Stomach (tissue), 9 donors: ENCODE results near the gene CACNA1I. TPM values are rescaled to one million over a fixed set of nuclear protein-coding genes. Genes with fewer than 3 reads are reported as not detected.

Source experiments
- DNase-seq, 2 donors: peaks; one replicate each; pipeline versions ENCODE4 v3.0.0 to v3.0.0-alpha.2; 2013 to 2019
- H3K27ac ChIP-seq, 5 donors: fragments of 200-600 bp in 4 of 5; sonication (generic) in 4 of 5; one replicate each; pipeline ENCODE4 v1.5.1; 2013 to 2019; ENCODE audit warnings: mild to moderate bottlenecking in 1 of 5, moderate library complexity in 1 of 5
- H3K27me3 ChIP-seq, 3 donors: fragments of 200-600 bp; sonication (generic); one replicate each; pipeline ENCODE4 v1.5.1; 2017 to 2019; ENCODE audit warnings: mixed run types in 1 of 3
- H3K36me3 ChIP-seq, 4 donors: fragments of 200-600 bp; sonication (generic); 1 replicate in 3 of 4; 2 replicates in 1 of 4; pipeline ENCODE4 v1.5.1; 2016 to 2019
- H3K4me1 ChIP-seq, 4 donors: fragments of 200-600 bp; sonication (generic); one replicate each; pipeline ENCODE4 v1.5.1; 2016 to 2019
- H3K4me3 ChIP-seq, 4 donors: fragments of 200-600 bp; sonication (generic) in 3 of 4; one replicate each; pipeline ENCODE4 v1.5.1; 2016 to 2019; ENCODE audit warnings: mild to moderate bottlenecking in 1 of 4
- H3K9me3 ChIP-seq, 4 donors: fragments of 200-600 bp; sonication (generic); one replicate each; pipeline ENCODE4 v1.5.1; 2016 to 2019
- CTCF ChIP-seq, 7 experiments: fragments of 450-650 bp in 4 of 7; fragments of 200-600 bp in 3 of 7; sonication (generic) in 3 of 7; IDR thresholded peaks; one replicate each; pipeline ENCODE4 v1.5.1; 2016 to 2019; ENCODE audit warnings: antibody characterized with exemption in 7 of 7, control low read depth in 2 of 7, mild to moderate bottlenecking in 1 of 7
- EP300 ChIP-seq: sonication (generic); formaldehyde crosslinking; IDR thresholded peaks from one replicate; pipeline ENCODE4 v1.6.1; 2017; ENCODE audit warnings: antibody characterized with exemption
- POLR2A ChIP-seq, 4 donors: fragments of 450-650 bp; IDR thresholded peaks; one replicate each; pipeline ENCODE4 v1.6.1; 2016; ENCODE audit warnings: antibody characterized with exemption in 4 of 4, control low read depth in 2 of 4, mild to moderate bottlenecking in 1 of 4, moderate library complexity in 1 of 4
- POLR2AphosphoS5 ChIP-seq, 3 donors: sonication (generic); formaldehyde crosslinking; IDR thresholded peaks; one replicate each; pipeline ENCODE4 v1.6.1; 2016; ENCODE audit warnings: antibody characterized with exemption in 3 of 3
- WGBS, 5 donors: extraction: QIAGEN DNeasy Blood & Tissue Kit in 3 of 5; methylation state at CpG; one replicate each; pipeline versions ENCODE4 v1.1.5 to v1.1.7; 2013 to 2018; 5-methylcytosine and 5-hydroxymethylcytosine counted together
- intact Hi-C: fragments of 100-400 bp; cut with DNase I; formaldehyde crosslinking; loops from one replicate; pipeline ENCODE4 v1.15.1; 2023; ENCODE audit warnings: low total_unique reads
- polyA plus RNA-seq, 3 donors: library from polyadenylated mRNA; stranded (reverse); fragments of 200-250 nt; gene quantifications; one replicate each; pipeline ENCODE4 v1.2.3, GENCODE V29; 2013
- total RNA-seq, 5 donors: library from RNA; depleted of rRNA; stranded (reverse); fragments of >200 nt; gene quantifications; one replicate each; pipeline versions ENCODE4 v1.1.0 to v1.2.3, GENCODE V29; 2014 to 2016
- donor health status: healthy with polysubstance abuse.
- donor health status: Bipolar disorder and iron deficiency.
- donor health status: healthy.

Gene CACNA1I
- total and polyA plus RNA-seq, 8 donors, result 0.06 to 4.0 (median 0.22) TPM; not detected in 2

- H3K36me3 ChIP-seq, result no peaks in the 10 kb centered on the region
- peaks cover 20 to 89% (median 48%) of the 10 kb centered on the region in 3 donors for H3K27me3 ChIP-seq
- 40 to 66% (median 62%) methylated on average over 10 of the region's 10 CpGs for WGBS, 5 donors
- DNase-seq, result no peak
- TF ChIP-seq POLR2AphosphoS5 (IDR thresholded peaks at IDR 0.05) (peak in 1 of 3 donors; percentile 3), EP300 (no peak)
- intact Hi-C loops, result no loop called here
- H3K4me1 ChIP-seq, result peaks cover 12 to 20% (median 15%) of the 10 kb centered on the region in 4 donors
- H3K9me3 ChIP-seq, result no peaks in the 10 kb centered on the region
- no peak overlapping the region for H3K27ac ChIP-seq
- H3K4me3 ChIP-seq, result peak overlapping the region in 2 of 4 donors; percentile 5 to 13
Measured at GRCh38 chr22:39658367-39658766, 87.8 kb downstream of the CACNA1I start.

- WGBS, 5 donors, result 85 to 94% (median 89%) methylated on average over 15 to 18 of the region's 18 CpGs
- Histone ChIP-seq H3K27ac (no peak overlapping the region), H3K4me3 (peak overlapping the region in 2 of 4 donors; percentile 5 to 13), H3K4me1 (peaks cover 18 to 25% (median 20%) of the 10 kb centered on the region in 4 donors), H3K9me3 (no peaks in the 10 kb centered on the region), H3K36me3 (no peaks in the 10 kb centered on the region), H3K27me3 (peaks cover 20 to 95% (median 54%) of the 10 kb centered on the region in 3 donors)
- DNase-seq, result no peak
- TF ChIP-seq POLR2AphosphoS5 (IDR thresholded peaks at IDR 0.05) (no peak), EP300 (no peak)
- intact Hi-C loops, result no loop called here
Measured at GRCh38 chr22:39658806-39659463, 88.4 kb downstream of the CACNA1I start.

GRCh38 chr22:39661501-39661841, 90.9 kb downstream of the CACNA1I start:
- Histone ChIP-seq H3K4me3 (peak overlapping the region in 1 of 4 donors; percentile 32), H3K4me1 (peaks cover 25 to 34% (median 29%) of the 10 kb centered on the region in 4 donors), H3K27ac (no peak overlapping the region), H3K36me3 (no peaks in the 10 kb centered on the region), H3K27me3 (peaks cover 20 to 99% (median 60%) of the 10 kb centered on the region in 3 donors), H3K9me3 (no peaks in the 10 kb centered on the region)
- intact Hi-C loops, result no loop called here
- no peak for DNase-seq
- WGBS, 5 donors, result 38 to 70% (median 50%) methylated on average over 1 of the region's 1 CpG
- TF ChIP-seq POLR2AphosphoS5 (IDR thresholded peaks at IDR 0.05) (no peak), EP300 (no peak), POLR2A (IDR thresholded peaks at IDR 0.05) (no peak), CTCF (IDR thresholded peaks at IDR 0.05) (no peak)

GRCh38 chr22:39661842-39662685, 91.5 kb downstream of the CACNA1I start:
- 4 to 10% (median 6%) methylated on average over 12 to 77 of the region's 77 CpGs for WGBS, 5 donors
- H3K4me3 ChIP-seq, result peak overlapping the region; percentile 27 to 43 (median 32)
- no peak for TF ChIP-seq POLR2A (IDR thresholded peaks at IDR 0.05)
- no peak for TF ChIP-seq CTCF (IDR thresholded peaks at IDR 0.05)
- no peak for TF ChIP-seq EP300
- TF ChIP-seq POLR2AphosphoS5 (IDR thresholded peaks at IDR 0.05), result no peak
- no peaks in the 10 kb centered on the region for H3K36me3 ChIP-seq
- H3K4me1 ChIP-seq, result peaks cover 25 to 34% (median 29%) of the 10 kb centered on the region in 4 donors
- peak; percentile 37 to 79 for DNase-seq
- peaks cover 20 to 99% (median 60%) of the 10 kb centered on the region in 3 donors for H3K27me3 ChIP-seq
- H3K27ac ChIP-seq, result no peak overlapping the region
- no peaks in the 10 kb centered on the region for H3K9me3 ChIP-seq
- intact Hi-C loops, result no loop called here

GRCh38 chr22:39662686-39663052, 92.1 kb downstream of the CACNA1I start:
- Histone ChIP-seq H3K9me3 (no peaks in the 10 kb centered on the region), H3K4me1 (peaks cover 25 to 34% (median 29%) of the 10 kb centered on the region in 4 donors), H3K36me3 (no peaks in the 10 kb centered on the region), H3K4me3 (peak overlapping the region; percentile 27 to 43 (median 32)), H3K27me3 (peaks cover 20 to 99% (median 59%) of the 10 kb centered on the region in 3 donors), H3K27ac (no peak overlapping the region)
- DNase-seq, result no peak
- intact Hi-C loops, result no loop called here
- WGBS, 5 donors, result 16 to 47% (median 19%) methylated on average over 5 to 26 of the region's 26 CpGs
- TF ChIP-seq EP300 (no peak), POLR2AphosphoS5 (IDR thresholded peaks at IDR 0.05) (no peak), POLR2A (IDR thresholded peaks at IDR 0.05) (no peak), CTCF (IDR thresholded peaks at IDR 0.05) (no peak)
